GM21786 (cell line): ENCODE results near the gene CDC34.

Experiments used
- ATAC-seq: cut with Tn5 transposase; IDR thresholded peaks from one replicate; pipeline ENCODE4 v1.9.1; 2021; ENCODE audit not compliant: unreplicated experiment

The CDC34 gene

GRCh38 chr19:585551-586110 is 54.1 kb downstream of the CDC34 start:
- no peak for ATAC-seq

DNA sequence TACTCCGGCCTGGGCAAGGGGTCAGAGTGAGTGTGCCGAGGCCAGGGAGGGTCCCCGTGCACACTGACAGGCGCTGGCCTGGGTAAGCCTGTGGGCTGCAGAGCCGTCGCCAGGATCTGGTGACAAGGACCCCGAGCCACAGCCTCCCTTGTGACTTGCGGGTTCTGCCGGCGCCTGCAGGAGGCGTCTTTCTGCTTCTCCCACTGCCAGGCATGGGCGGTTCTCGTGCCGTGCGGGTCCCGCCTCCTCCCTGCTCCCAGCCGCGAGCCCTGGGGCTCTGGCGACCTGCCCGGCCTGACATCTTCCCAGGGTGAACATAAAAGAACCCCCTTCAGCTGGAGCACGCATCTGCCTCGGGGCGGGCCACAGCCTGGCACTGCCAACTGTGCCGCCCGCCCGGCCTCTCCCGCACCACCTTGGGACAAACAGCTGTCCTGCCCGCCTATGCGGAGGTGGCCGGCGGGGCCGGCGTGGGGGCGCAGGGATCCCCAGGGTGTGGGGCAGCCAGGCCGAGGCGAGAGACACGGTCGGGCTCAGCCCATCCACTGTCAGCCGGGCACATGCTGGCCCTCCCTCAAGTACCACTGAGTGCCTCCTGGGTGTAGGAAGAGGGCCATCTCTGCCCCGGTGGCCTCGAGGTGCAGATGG is 56.7 kb downstream of the CDC34 start:
- no peak for ATAC-seq

DNA sequence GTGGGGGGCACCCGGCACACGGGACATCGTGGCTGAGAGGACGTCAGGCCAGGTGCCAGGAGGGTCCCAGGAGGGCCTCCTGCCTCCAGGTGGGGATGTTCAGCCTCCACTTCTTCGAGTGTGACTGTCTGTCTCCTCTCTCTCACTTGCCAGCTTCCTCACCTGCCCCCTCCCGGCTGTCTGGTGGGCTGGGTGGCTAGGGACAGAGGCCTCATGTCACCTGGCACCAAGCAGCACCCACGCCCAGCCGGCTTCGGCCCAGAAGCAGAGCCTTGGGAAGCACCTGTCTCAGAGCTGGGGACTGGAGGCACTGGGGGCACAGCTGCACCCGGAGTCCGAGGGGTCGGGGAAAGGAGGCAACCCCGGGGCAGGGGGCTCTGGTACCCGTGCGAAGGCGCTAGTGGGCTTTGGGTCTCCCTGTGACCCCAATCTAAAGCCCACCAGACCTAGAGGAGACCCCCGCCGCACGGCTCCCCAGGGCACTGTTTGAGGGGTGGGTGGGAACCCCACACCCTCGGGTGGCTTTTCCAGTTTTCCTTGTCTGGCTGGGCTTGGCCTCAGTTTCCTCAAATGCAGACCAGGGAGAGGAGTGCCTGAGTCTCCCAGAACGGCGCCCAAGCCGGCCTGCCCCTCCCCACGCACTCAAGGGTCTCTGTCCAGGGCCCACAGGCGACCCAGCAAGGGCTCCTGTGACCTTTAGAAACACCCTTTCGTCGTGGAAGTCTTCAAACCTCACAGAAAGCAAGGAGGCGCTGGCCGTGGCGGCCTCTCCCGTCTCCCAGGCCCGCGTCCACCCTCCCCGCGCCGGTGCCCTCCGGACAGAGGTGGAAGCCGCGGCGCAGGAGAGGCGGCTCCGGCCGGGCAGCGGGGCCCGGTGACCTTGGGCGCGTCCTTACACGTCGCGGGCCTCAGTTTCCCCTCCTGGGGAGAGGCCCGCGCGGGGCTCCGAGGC is 57.5 kb downstream of the CDC34 start:
- no peak for ATAC-seq

DNA sequence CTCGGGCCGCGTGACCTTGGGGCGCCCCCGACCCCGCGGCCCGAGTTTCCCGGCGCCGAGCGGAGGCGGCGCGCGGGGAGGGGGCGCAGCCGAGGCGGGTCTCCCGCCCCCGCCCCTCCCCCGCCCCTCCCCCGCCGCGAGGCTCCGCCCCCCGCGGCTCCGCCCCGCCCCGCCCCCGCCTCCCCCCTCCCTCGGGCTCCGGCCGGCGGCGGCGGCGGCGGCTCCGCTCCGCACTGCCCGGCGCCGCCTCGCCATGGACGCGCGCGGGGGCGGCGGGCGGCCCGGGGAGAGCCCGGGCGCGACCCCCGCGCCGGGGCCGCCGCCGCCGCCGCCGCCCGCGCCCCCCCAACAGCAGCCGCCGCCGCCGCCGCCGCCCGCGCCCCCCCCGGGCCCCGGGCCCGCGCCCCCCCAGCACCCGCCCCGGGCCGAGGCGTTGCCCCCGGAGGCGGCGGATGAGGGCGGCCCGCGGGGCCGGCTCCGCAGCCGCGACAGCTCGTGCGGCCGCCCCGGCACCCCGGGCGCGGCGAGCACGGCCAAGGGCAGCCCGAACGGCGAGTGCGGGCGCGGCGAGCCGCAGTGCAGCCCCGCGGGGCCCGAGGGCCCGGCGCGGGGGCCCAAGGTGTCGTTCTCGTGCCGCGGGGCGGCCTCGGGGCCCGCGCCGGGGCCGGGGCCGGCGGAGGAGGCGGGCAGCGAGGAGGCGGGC is 58.3 kb downstream of the CDC34 start, which contains the start of gene HCN2:
Gene HCN2 (plus strand): TSS at position 189 of the 703 bp plus-strand sequence. CDS start 65 bp downstream, at position 254.
- ATAC-seq, result no peak

DNA sequence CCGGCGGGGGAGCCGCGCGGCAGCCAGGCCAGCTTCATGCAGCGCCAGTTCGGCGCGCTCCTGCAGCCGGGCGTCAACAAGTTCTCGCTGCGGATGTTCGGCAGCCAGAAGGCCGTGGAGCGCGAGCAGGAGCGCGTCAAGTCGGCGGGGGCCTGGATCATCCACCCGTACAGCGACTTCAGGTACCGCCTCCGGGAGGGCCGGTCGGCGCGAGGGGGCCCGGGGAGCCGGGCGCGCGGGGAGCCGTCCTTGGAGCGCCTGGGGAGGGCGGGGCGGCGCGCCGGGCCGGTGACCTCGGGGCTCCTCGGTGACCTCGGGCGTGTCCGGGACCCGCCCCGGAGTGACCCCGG is 58.8 kb downstream of the CDC34 start:
- no peak for ATAC-seq

DNA sequence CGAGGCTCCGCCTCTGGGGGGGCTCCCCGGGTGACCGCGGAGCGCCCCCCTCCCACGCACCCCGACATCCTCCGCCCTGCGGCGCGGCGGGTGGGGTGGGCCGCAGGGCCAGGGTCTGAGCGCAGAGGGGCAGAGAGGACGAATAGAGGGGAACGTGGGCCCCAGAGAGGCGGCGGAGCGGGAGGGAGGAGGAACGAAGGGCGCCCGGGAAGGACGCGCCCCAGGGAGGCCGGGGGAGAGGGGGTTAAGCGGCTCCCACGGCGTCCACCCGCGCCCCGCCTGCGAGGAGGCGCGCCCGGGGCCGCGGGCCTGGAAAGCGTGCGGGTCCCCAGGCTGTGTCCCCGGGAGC is 59.2 kb downstream of the CDC34 start:
- ATAC-seq, result no peak

GRCh38 chr19:591099-591958 is 59.8 kb downstream of the CDC34 start:
- ATAC-seq, result no peak
